Stimulated activated CD8-positive, alpha-beta memory T cell treated with anti-CD3 and anti-CD28 coated beads, Interleukin-7, amount 100 ng/mL, for 24 hours (primary cell): ENCODE data around the gene MACROD1.
"Not testable (repeated sequence)": the region's sequence is repeated elsewhere in the genome, so short reads cannot be mapped to it uniquely, and the experiment has no call there.

Experiments
- DNase-seq: peaks from one replicate; pipeline ENCODE4 v3.0.0-alpha.2; 2020; ENCODE audit warnings: low read depth

MACROD1 gene

GRCh38 chr11:64185693-64186491 lies 20.0 kb upstream of the MACROD1 start, which contains the start of gene STIP1:
Gene STIP1 (plus strand): TSS chr11:64186171. CDS start chr11:64186262, 91 bp downstream.
- DNase-seq, result peak; percentile 98

- no peak for DNase-seq
These were observed 19.3 kb upstream of the MACROD1 start for GRCh38 chr11:64185175-64185692.

GRCh38 chr11:64183890-64184289 lies 18.0 kb upstream of the MACROD1 start:
- no peak for DNase-seq

GRCh38 chr11:64181506-64182411 lies 15.8 kb upstream of the MACROD1 start:
- no peak for DNase-seq

- DNase-seq, result no peak
These were observed 15.0 kb upstream of the MACROD1 start for GRCh38 chr11:64180891-64181290.

- no peak for DNase-seq
These were observed 13.2 kb upstream of the MACROD1 start for GRCh38 chr11:64178951-64179639.

- DNase-seq, result no peak
These were observed 12.3 kb upstream of the MACROD1 start for GRCh38 chr11:64178203-64178602.

GRCh38 chr11:64176751-64177150 lies 10.8 kb upstream of the MACROD1 start:
- DNase-seq, result no peak

GRCh38 chr11:64173616-64174355 lies 7.9 kb upstream of the MACROD1 start:
- DNase-seq, result no peak

- DNase-seq, result no peak
These were observed 4.5 kb upstream of the MACROD1 start for GRCh38 chr11:64170419-64170818.

- DNase-seq, result no peak
These were observed 452 bp downstream of the MACROD1 start for GRCh38 chr11:64165481-64165841.

- DNase-seq, result no peak
These were observed 1.3 kb downstream of the MACROD1 start for GRCh38 chr11:64164392-64165312.

GRCh38 chr11:64163951-64164350 lies 2.0 kb downstream of the MACROD1 start:
- DNase-seq, result no peak

GRCh38 chr11:64162769-64163168 lies 3.1 kb downstream of the MACROD1 start:
- not testable (repeated sequence) for DNase-seq

GRCh38 chr11:64161037-64161436 lies 4.9 kb downstream of the MACROD1 start:
- no peak for DNase-seq

GRCh38 chr11:64157631-64158394 lies 8.1 kb downstream of the MACROD1 start:
- DNase-seq, result no peak

- no peak for DNase-seq
These were observed 9.5 kb downstream of the MACROD1 start for GRCh38 chr11:64156235-64157011.

GRCh38 chr11:64153812-64154211 lies 12.1 kb downstream of the MACROD1 start:
- no peak for DNase-seq
